NOMO-1 treated with dmso at 0.1 percent for 144 hours (cell line): Measurements from ENCODE around the gene SH3GL1.

Source experiments
- DNase-seq: peaks from one replicate; lab custom pipeline; 2025; ENCODE audit not compliant: unreplicated experiment; lab: John Stamatoyannopoulos, UW

SH3GL1 gene

GRCh38 chr19:4320419-4320818 lies 79.9 kb downstream of the SH3GL1 start:
- no peak for DNase-seq

GRCh38 chr19:4319067-4319718 lies 81.2 kb downstream of the SH3GL1 start:
- no peak for DNase-seq

- DNase-seq = no peak
Observed at GRCh38 chr19:4318460-4318859, 81.9 kb downstream of the SH3GL1 start.

- DNase-seq = no peak
Observed at GRCh38 chr19:4316956-4317355, 83.4 kb downstream of the SH3GL1 start.

- DNase-seq = no peak
Observed at GRCh38 chr19:4313847-4314490, 86.4 kb downstream of the SH3GL1 start.
